ENCODE measurements around the gene SAT2.
"Not testable (repeated sequence)": the region's sequence is repeated elsewhere in the genome, so short reads cannot be mapped to it uniquely, and the experiment has no call there.

The SAT2 gene

GRCh38 chr17:7612294-7612640, 15.4 kb downstream of the SAT2 start:
- ATAC-seq = no peak
- no peak for TF ChIP-seq GLIS3 (CRISPR knock-in tag; IDR thresholded peaks at IDR 0.05)
- TF ChIP-seq ZNF8 (CRISPR knock-in tag; IDR thresholded peaks at IDR 0.05) = no peak
- TF ChIP-seq PATZ1 (CRISPR knock-in tag; IDR thresholded peaks at IDR 0.05; ENCODE audit: borderline replicate concordance) = no peak
- TF ChIP-seq ZFP30 (CRISPR knock-in tag; IDR thresholded peaks at IDR 0.05) = no peak
- TF ChIP-seq BACH2 (CRISPR knock-in tag; IDR thresholded peaks at IDR 0.05; ENCODE audit: borderline replicate concordance) = no peak
- no peak for TF ChIP-seq POU6F1 (CRISPR knock-in tag; IDR thresholded peaks at IDR 0.05; ENCODE audit: borderline replicate concordance, low read depth)
- no peak for TF ChIP-seq ESRRG (CRISPR knock-in tag; IDR thresholded peaks at IDR 0.05)
- TF ChIP-seq ISL1 (CRISPR knock-in tag; IDR thresholded peaks at IDR 0.05) = no peak
- TF ChIP-seq ZC3H10 (CRISPR knock-in tag; IDR thresholded peaks at IDR 0.05) = no peak

GRCh38 chr17:7611635-7612293, 15.9 kb downstream of the SAT2 start:
- no peak for ATAC-seq
- TF ChIP-seq ZNF8 (CRISPR knock-in tag; IDR thresholded peaks at IDR 0.05) (no peak), ISL1 (CRISPR knock-in tag; IDR thresholded peaks at IDR 0.05) (no peak), PATZ1 (CRISPR knock-in tag; IDR thresholded peaks at IDR 0.05; ENCODE audit: borderline replicate concordance) (no peak), ZNF565 (CRISPR knock-in tag; conservative IDR thresholded peaks at IDR 0.05; ENCODE audit: low read depth) (no peak), ZFP3 (CRISPR knock-in tag; IDR thresholded peaks at IDR 0.05) (no peak), CREB5 (CRISPR knock-in tag; IDR thresholded peaks at IDR 0.05; ENCODE audit: low read depth) (no peak), CSDC2 (CRISPR knock-in tag; IDR thresholded peaks at IDR 0.05) (no peak)

- no peak for ATAC-seq
- no peak for TF ChIP-seq ZNF8 (CRISPR knock-in tag; IDR thresholded peaks at IDR 0.05)
- TF ChIP-seq SNAI2 (CRISPR knock-in tag; IDR thresholded peaks at IDR 0.05) = no peak
- no peak for TF ChIP-seq ESRRG (CRISPR knock-in tag; IDR thresholded peaks at IDR 0.05)
- TF ChIP-seq CSDC2 (CRISPR knock-in tag; IDR thresholded peaks at IDR 0.05) = no peak
- TF ChIP-seq ISL1 (CRISPR knock-in tag; IDR thresholded peaks at IDR 0.05) = no peak
These were observed 17.0 kb downstream of the SAT2 start for GRCh38 chr17:7610641-7611040.

GRCh38 chr17:7606280-7606679, 21.3 kb downstream of the SAT2 start:
- TF ChIP-seq TSHZ2 (CRISPR knock-in tag; IDR thresholded peaks at IDR 0.05) (no peak), ESRRG (CRISPR knock-in tag; IDR thresholded peaks at IDR 0.05) (no peak), ARNTL (CRISPR knock-in tag; IDR thresholded peaks at IDR 0.05; ENCODE audit: borderline replicate concordance, low read depth) (no peak), ZNF565 (CRISPR knock-in tag; conservative IDR thresholded peaks at IDR 0.05; ENCODE audit: low read depth) (no peak), PATZ1 (CRISPR knock-in tag; IDR thresholded peaks at IDR 0.05; ENCODE audit: borderline replicate concordance) (no peak)
- no peak for ATAC-seq

GRCh38 chr17:7597561-7597960, 30.1 kb downstream of the SAT2 start:
- not testable (repeated sequence) for ATAC-seq
